Embryonic facial prominence (tissue), 1 donor: ENCODE data around the gene RAB3IL1.
"Not testable (repeated sequence)": the region's sequence is repeated elsewhere in the genome, so short reads cannot be mapped to it uniquely, and the experiment has no call there.

Experiments
- DNase-seq: peaks from one replicate; pipeline ENCODE4 v3.0.0-alpha.2; 2016; ENCODE audit errors: extremely low spot score

RAB3IL1 gene

GRCh38 chr11:61917334-61918109, at the start of gene RAB3IL1:
Gene RAB3IL1 (minus strand): TSS chr11:61917566. CDS start chr11:61917367, 199 bp downstream.
- DNase-seq = no peak

GRCh38 chr11:61966734-61967115, 49.4 kb upstream of the RAB3IL1 start:
- DNase-seq = no peak

- DNase-seq = not testable (repeated sequence)
Observed at GRCh38 chr11:61964666-61965271, 47.4 kb upstream of the RAB3IL1 start.

GRCh38 chr11:61964058-61964665, 46.8 kb upstream of the RAB3IL1 start:
- DNase-seq = no peak

- no peak for DNase-seq
Observed at GRCh38 chr11:61963282-61964057, 46.1 kb upstream of the RAB3IL1 start.

GRCh38 chr11:61963016-61963281, 45.6 kb upstream of the RAB3IL1 start:
- no peak for DNase-seq

GRCh38 chr11:61962213-61963015, 45.0 kb upstream of the RAB3IL1 start:
- DNase-seq = no peak

- no peak for DNase-seq
Observed at GRCh38 chr11:61961570-61962212, 44.3 kb upstream of the RAB3IL1 start.

- no peak for DNase-seq
Observed at GRCh38 chr11:61960532-61960931, 43.2 kb upstream of the RAB3IL1 start.

- DNase-seq = no peak
Observed at GRCh38 chr11:61959678-61960077, 42.3 kb upstream of the RAB3IL1 start.

- no peak for DNase-seq
Observed at GRCh38 chr11:61959114-61959513, 41.7 kb upstream of the RAB3IL1 start.

- no peak for DNase-seq
Observed at GRCh38 chr11:61958590-61958989, 41.2 kb upstream of the RAB3IL1 start.

- no peak for DNase-seq
Observed at GRCh38 chr11:61957021-61957770, 39.8 kb upstream of the RAB3IL1 start.

GRCh38 chr11:61956191-61957020, 39.0 kb upstream of the RAB3IL1 start:
- no peak for DNase-seq

- DNase-seq = no peak
Observed at GRCh38 chr11:61955422-61956135, 38.2 kb upstream of the RAB3IL1 start.

- no peak for DNase-seq
Observed at GRCh38 chr11:61954851-61955421, 37.6 kb upstream of the RAB3IL1 start.

- DNase-seq = no peak
Observed at GRCh38 chr11:61954106-61954850, 36.9 kb upstream of the RAB3IL1 start.

- not testable (repeated sequence) for DNase-seq
Observed at GRCh38 chr11:61953632-61954031, 36.3 kb upstream of the RAB3IL1 start.
